HL-60 (cell line): ENCODE data around the gene TTYH3.
"Not testable (repeated sequence)": the region's sequence is repeated elsewhere in the genome, so short reads cannot be mapped to it uniquely, and the experiment has no call there.

Source experiments
- DNase-seq, 2 experiments: peaks; one replicate each; pipeline ENCODE4 v3.0.0-alpha.2; 2010 to 2020; ENCODE audit warnings: low read depth in 1 of 2, low spot score in 1 of 2
- H3K27ac ChIP-seq: fragments of 250-450 bp; sonication (Bioruptor Pico); replicated peaks from 2 replicates; pipeline ENCODE4 v1.5.1; 2020; ENCODE audit warnings: mild to moderate bottlenecking, moderate library complexity
- H3K27me3 ChIP-seq: fragments of 250-450 bp; sonication (Bioruptor Pico); 2 replicates; pipeline ENCODE4 v1.5.1; 2021; ENCODE audit warnings: mild to moderate bottlenecking, moderate library complexity; ENCODE audit not compliant: insufficient read depth, poor library complexity, severe bottlenecking
- H3K4me3 ChIP-seq: replicated peaks from 2 replicates; pipeline ENCODE4 v1.5.1; 2011; ENCODE audit warnings: mild to moderate bottlenecking, control low read depth, low read length; ENCODE audit not compliant: insufficient read depth
- GABPA ChIP-seq: IDR thresholded peaks from 2 replicates; pipeline ENCODE4 v1.6.1; 2012; ENCODE audit warnings: low read depth
- POLR2AphosphoS5 ChIP-seq: IDR thresholded peaks from 2 replicates; pipeline ENCODE4 v1.6.1; 2012; ENCODE audit warnings: low read depth
- SPI1 ChIP-seq: IDR thresholded peaks from 2 replicates; pipeline ENCODE4 v1.6.1; 2012; ENCODE audit warnings: low read depth, mild to moderate bottlenecking, borderline replicate concordance
- TF ChIP-seq, protein P1 (sequence below): IDR thresholded peaks from 2 replicates; pipeline ENCODE4 v1.6.1; 2012; ENCODE audit warnings: low read depth; ENCODE audit not compliant: insufficient replicate concordance
- TF ChIP-seq, protein P2 (sequence below): IDR thresholded peaks from one replicate; pipeline ENCODE4 v1.5.1; 2011; ENCODE audit warnings: low read length, control low read depth, inconsistent platforms; ENCODE audit not compliant: insufficient read depth

Gene TTYH3

DNA sequence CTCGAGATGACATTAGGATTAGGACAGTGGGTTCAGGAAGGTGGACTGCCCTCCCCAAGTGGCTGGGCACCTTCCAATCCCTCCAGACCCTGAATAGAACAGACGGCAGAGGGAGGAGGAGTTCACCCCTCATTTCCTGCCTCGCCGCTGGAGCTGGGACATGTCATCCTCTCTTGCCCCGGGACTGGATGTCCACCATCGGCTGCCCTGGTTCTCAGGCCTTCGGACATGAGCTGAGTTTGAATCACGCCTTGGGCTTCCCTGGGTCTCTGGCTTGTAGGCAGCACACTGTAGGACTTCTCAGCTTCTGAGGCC is 62.3 kb downstream of the TTYH3 start:
- H3K27ac ChIP-seq, DNase-seq, H3K4me3 ChIP-seq: not testable (repeated sequence)
- H3K27me3 ChIP-seq = peaks cover 15% of the 10 kb centered on the region

DNA sequence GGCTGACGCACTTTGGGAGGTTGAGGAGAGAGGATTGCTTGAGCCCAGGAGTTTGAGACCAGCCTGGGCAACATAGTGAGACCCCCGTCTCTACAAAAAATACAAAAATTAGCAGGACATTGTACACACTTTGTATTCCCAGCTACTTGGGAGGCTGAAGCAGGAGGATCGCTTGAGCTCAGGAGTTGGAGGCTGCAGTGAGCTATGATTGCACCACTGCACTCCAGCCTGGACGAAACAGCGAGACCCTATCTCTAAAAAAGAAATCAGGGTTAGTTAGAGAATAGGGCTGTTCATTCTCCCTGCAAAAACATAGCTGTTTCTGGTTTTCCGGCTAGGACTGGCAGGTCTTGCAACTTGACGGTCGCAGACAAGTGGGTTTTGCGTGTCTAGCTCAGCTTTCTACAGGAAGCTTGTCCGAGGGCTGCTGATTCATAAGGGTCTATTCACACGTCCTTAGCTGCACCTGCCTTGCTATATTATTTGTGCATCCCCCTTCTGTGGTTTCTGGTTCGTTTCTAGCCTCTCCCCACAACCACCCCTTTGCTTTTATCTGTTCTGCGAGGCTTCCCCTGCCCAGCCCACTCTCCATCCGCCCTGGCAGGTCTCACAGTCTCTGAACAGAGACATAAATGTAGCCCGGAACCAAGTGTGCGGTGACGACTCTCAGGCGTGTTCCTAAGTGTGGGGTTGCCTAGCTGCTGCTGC is 66.9 kb downstream of the TTYH3 start:
- Histone ChIP-seq H3K27ac (no peak overlapping the region), H3K4me3 (no peak overlapping the region), H3K27me3 (no peaks in the 10 kb centered on the region)
- TF ChIP-seq GABPA (no peak), SPI1 (no peak)
- DNase-seq = peak; percentile 40 to 72

DNA sequence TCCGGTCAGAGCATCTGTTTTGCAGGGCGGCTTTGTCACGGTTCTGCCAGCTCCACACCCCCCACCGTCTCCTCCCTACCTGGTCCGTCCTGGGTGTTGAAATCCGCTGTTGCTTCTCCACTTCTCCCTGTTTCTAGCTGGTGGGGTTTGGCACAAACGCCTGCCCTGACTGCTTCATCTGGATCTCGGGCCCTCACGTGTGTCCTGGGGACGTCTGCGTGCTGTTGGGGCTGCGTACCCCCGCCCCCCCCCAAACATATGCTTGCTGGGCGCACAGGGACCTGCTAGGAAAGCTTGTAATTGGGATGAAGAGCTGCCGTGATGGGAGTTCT is 67.5 kb downstream of the TTYH3 start:
- Histone ChIP-seq H3K4me3 (no peak overlapping the region), H3K27ac (0 out of 2 replicates have a peak overlapping the region, but pooled peaks have one; percentile 4), H3K27me3 (no peaks in the 10 kb centered on the region)
- DNase-seq = no peak
- TF ChIP-seq GABPA = no peak
- no peak for TF ChIP-seq POLR2AphosphoS5
- TF ChIP-seq, protein P1, sequence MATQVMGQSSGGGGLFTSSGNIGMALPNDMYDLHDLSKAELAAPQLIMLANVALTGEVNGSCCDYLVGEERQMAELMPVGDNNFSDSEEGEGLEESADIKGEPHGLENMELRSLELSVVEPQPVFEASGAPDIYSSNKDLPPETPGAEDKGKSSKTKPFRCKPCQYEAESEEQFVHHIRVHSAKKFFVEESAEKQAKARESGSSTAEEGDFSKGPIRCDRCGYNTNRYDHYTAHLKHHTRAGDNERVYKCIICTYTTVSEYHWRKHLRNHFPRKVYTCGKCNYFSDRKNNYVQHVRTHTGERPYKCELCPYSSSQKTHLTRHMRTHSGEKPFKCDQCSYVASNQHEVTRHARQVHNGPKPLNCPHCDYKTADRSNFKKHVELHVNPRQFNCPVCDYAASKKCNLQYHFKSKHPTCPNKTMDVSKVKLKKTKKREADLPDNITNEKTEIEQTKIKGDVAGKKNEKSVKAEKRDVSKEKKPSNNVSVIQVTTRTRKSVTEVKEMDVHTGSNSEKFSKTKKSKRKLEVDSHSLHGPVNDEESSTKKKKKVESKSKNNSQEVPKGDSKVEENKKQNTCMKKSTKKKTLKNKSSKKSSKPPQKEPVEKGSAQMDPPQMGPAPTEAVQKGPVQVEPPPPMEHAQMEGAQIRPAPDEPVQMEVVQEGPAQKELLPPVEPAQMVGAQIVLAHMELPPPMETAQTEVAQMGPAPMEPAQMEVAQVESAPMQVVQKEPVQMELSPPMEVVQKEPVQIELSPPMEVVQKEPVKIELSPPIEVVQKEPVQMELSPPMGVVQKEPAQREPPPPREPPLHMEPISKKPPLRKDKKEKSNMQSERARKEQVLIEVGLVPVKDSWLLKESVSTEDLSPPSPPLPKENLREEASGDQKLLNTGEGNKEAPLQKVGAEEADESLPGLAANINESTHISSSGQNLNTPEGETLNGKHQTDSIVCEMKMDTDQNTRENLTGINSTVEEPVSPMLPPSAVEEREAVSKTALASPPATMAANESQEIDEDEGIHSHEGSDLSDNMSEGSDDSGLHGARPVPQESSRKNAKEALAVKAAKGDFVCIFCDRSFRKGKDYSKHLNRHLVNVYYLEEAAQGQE = no peak
- TF ChIP-seq SPI1 = no peak
- TF ChIP-seq, protein P2, sequence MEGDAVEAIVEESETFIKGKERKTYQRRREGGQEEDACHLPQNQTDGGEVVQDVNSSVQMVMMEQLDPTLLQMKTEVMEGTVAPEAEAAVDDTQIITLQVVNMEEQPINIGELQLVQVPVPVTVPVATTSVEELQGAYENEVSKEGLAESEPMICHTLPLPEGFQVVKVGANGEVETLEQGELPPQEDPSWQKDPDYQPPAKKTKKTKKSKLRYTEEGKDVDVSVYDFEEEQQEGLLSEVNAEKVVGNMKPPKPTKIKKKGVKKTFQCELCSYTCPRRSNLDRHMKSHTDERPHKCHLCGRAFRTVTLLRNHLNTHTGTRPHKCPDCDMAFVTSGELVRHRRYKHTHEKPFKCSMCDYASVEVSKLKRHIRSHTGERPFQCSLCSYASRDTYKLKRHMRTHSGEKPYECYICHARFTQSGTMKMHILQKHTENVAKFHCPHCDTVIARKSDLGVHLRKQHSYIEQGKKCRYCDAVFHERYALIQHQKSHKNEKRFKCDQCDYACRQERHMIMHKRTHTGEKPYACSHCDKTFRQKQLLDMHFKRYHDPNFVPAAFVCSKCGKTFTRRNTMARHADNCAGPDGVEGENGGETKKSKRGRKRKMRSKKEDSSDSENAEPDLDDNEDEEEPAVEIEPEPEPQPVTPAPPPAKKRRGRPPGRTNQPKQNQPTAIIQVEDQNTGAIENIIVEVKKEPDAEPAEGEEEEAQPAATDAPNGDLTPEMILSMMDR = no peak

DNA sequence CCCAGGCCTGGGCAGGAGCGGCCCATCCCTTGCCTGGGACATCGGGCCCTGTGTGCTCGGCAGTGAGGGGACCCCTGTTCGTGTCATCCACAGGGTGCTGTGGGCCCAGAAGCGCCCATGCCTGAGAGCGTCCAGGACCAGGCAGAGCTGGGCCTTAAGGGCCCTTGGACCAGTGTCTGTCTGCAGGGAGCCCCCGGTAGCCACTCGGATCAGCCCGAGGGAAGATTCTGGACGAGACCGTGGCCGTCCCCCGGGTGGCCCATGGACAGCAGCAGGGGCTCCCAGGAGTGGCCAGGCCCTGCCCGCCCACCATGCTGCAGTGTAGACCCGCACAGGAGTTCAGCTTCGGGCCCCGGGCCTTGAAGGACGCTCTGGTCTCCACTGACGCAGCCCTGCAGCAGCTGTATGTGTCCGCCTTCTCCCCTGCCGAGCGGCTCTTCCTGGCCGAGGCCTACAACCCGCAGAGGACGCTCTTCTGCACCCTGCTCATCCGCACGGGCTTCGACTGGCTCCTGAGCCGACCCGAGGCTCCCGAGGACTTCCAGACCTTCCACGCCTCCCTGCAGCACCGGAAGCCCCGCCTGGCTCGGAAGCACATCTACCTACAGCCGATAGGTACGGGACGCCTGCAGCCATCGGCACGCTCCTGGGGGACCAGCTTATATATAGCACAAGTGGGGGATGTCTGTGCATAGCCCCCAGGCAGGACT is 68.5 kb downstream of the TTYH3 start:
- no peaks in the 10 kb centered on the region for H3K27me3 ChIP-seq
- H3K4me3 ChIP-seq = no peak overlapping the region
- no peak overlapping the region for H3K27ac ChIP-seq
- no peak for DNase-seq
- TF ChIP-seq SPI1 (no peak), GABPA (no peak), POLR2AphosphoS5 (no peak)
- TF ChIP-seq, protein P1 = no peak
- TF ChIP-seq, protein P2 = no peak

DNA sequence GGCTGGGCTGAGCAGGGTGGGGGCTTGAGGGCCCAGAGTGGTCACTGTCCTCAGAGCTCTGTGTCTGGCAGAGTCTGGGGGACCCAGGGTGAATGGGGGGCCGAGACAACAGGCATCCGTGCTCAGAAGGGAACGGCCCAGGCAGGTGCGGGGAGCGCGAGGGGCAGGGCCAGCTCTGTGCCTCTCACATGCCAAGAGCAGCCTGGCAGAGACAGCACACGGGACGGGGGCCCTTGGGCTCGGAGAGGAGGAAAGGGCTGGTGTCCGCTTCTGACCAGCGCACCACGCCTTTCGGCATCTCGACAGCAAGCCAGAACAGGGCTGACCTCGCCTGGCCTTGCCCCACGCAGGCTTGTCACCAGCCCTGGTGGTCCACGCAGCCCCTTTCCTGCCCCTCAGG is 69.6 kb downstream of the TTYH3 start:
- Histone ChIP-seq H3K4me3 (no peak overlapping the region), H3K27me3 (no peaks in the 10 kb centered on the region), H3K27ac (no peak overlapping the region)
- DNase-seq = no peak
- TF ChIP-seq SPI1 = no peak
- no peak for TF ChIP-seq POLR2AphosphoS5
- TF ChIP-seq GABPA = no peak
- TF ChIP-seq, protein P2 = no peak
- TF ChIP-seq, protein P1 = no peak
